AG10803 (cell line): ENCODE data around the gene GABRG3.

Experiments used
- DNase-seq: peaks from one replicate; pipeline ENCODE4 v3.0.0; 2010; ENCODE audit warnings: low read depth
- H3K4me3 ChIP-seq: 2 replicates; pipeline ENCODE4 v1.5.1; 2011; ENCODE audit warnings: mild to moderate bottlenecking, low read length, control low read depth
- CTCF ChIP-seq: conservative IDR thresholded peaks from 2 replicates; pipeline ENCODE4 v1.5.1; 2011; ENCODE audit warnings: mild to moderate bottlenecking, low read length, control low read depth, inconsistent platforms

Gene GABRG3

GRCh38 chr15:27401471-27401870, 430.5 kb downstream of the GABRG3 start:
- DNase-seq, result no peak
- H3K4me3 ChIP-seq, result no peak overlapping the region
- TF ChIP-seq CTCF, result no peak

- DNase-seq, result no peak
- no peak overlapping the region for H3K4me3 ChIP-seq
- TF ChIP-seq CTCF, result no peak
Observed at GRCh38 chr15:27408428-27408827, 437.4 kb downstream of the GABRG3 start.

GRCh38 chr15:27410996-27411605, 440.1 kb downstream of the GABRG3 start:
- TF ChIP-seq CTCF, result no peak
- no peak overlapping the region for H3K4me3 ChIP-seq
- no peak for DNase-seq

GRCh38 chr15:27412415-27412814, 441.4 kb downstream of the GABRG3 start:
- no peak for DNase-seq
- TF ChIP-seq CTCF, result no peak
- no peak overlapping the region for H3K4me3 ChIP-seq

- TF ChIP-seq CTCF, result no peak
- H3K4me3 ChIP-seq, result no peak overlapping the region
- DNase-seq, result peak; percentile 34
Observed at GRCh38 chr15:27414168-27414870, 443.3 kb downstream of the GABRG3 start.

- peak; percentile 2 for DNase-seq
- H3K4me3 ChIP-seq, result no peak overlapping the region
- TF ChIP-seq CTCF, result no peak
Observed at GRCh38 chr15:27418726-27419125, 447.7 kb downstream of the GABRG3 start.

GRCh38 chr15:27422997-27423396, 452.0 kb downstream of the GABRG3 start:
- no peak for TF ChIP-seq CTCF
- H3K4me3 ChIP-seq, result no peak overlapping the region
- DNase-seq, result no peak
